Hematopoietic multipotent progenitor cell (in vitro differentiated cells): Measurements from ENCODE around the gene PRKN. TPM values are rescaled to one million over a fixed set of nuclear protein-coding genes. Genes with fewer than 3 reads are reported as not detected.

Experiments used
- DNase-seq, 3 donors: peaks; one replicate each; pipeline ENCODE4 v3.0.0-alpha.2; 2011 to 2015; ENCODE audit warnings: low read depth in 2 of 3, low spot score in 2 of 3
- total RNA-seq: library from RNA; depleted of rRNA; stranded (reverse); fragments of >200 nt; gene quantifications from one replicate; pipeline ENCODE4 v1.2.3, GENCODE V29; 2012

PRKN gene
- total RNA-seq, 1 donor, result 7.0 TPM

DNA sequence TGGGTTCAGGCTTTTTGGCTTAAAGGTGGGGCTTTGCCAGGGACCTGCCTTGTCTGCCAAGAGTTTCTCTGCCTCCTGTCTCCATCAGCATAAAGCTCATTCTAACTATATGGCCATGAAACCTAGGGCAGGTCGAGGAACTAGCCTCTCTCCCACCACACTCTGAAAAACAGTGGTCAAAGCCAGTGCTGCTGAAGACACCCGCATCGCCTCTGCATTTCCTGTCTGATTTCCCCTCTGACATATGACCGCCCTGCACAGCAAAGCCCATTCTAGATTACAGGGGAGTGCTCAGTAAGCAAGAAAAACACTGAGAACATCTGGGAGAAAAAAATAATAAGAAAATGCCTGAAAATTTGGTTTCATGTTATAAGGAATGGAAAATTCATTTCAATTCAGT is 573.6 kb downstream of the PRKN start:
- no peak for DNase-seq

DNA sequence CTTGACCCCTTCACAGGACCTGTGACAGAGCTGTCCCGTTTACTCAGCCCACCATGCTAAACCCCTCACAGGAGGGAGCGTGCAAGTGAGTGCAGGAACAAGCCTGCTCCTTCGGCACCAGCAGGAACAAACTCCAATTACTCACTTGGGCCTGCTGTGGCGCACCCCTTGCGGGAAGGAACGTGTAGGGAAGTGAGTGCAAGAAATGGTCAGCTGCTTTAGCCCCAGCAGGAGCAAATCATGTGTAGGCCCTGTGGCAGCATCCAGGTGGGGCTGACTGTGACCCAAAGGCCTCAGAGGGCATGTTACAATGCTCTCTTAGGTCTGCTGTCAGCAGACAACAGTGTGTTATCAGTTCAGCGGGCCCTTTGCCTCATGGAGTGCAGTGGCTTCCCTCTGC is 574.4 kb downstream of the PRKN start:
- no peak for DNase-seq

DNA sequence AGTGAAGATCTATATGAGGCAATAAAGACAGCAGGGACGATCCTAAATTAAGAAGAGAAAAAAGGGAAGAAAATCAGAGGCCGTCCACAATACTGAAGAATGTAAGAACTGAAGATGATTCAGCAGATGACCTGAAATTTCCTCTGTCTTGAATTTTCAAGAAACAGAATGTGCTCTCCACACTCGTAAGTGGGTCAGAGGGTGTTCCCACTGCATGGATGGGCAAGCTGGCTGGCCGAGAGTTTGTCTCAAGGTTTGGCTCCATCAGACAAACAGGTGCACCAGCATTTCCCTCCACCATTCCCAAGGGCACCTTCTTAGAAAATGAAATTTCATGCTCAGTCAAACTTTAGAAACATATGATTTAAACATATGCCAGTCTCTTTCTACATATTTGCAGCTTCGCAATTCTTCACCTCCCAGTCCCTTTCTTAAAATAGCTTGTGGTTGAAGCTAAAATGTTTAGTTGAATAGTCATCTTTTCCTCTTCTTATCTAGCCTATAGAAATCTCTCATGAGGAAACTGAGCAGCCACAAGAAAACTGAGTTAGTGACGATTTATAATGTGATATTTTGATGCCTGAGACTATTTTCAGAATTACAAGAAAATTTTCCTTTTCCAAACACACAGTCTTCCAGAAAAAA is 576.4 kb downstream of the PRKN start:
- DNase-seq, result no peak

DNA sequence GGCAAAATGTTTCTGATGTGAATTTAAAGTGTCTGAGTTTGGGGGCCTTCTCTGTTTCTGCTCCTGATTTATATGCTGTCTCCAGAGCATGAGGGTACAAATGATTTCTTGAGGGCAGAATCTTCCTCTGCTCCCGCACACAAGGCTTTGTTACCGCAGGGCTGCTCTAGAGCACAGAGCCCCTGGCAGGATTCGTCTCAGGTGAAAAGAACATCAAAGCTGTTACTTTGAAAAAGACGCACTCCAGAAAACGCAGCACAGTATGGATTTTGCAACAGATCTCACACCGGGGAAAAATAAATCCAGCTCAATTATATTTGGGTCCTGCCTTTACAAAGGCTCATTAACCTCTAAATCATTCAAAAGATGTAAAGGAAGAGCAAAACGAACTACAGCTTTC is 577.3 kb downstream of the PRKN start:
- no peak for DNase-seq

DNA sequence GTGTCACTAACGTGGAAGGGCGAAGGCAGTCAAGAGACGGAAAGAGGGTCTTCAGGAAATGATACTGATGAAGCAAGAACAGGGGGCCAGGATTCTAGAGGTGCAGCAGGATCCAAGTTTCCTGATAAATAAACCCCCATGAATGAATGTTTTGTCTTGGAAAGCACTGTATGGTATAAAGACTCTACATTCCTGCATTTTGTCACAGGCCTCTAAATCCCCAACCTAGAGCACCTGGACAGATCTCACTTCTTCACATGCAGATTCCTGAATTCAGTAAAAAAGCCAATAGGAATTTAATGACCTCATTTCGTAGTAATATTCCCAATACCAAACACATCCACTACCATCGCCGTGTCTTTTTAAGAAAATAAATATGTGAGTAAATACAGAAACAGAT is 577.8 kb downstream of the PRKN start:
- DNase-seq, result no peak

DNA sequence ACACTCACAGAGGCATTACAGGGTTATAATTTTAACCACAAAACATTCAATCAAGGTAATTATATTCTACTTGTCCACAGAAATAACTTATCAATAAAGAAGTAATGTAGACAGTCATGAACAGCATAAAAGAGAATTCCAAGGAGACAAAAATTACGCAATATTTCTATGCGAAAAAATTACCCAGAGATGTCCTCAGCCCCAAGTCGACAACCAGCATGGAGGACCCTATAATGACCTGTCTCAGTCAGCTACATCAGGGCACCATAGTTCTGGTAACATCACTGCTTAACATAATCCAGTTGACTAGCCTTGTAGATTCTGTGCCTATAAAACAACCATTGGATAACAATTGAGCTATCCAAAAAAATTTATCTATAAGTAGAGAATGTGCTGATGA is 579.8 kb downstream of the PRKN start:
- DNase-seq, result no peak

DNA sequence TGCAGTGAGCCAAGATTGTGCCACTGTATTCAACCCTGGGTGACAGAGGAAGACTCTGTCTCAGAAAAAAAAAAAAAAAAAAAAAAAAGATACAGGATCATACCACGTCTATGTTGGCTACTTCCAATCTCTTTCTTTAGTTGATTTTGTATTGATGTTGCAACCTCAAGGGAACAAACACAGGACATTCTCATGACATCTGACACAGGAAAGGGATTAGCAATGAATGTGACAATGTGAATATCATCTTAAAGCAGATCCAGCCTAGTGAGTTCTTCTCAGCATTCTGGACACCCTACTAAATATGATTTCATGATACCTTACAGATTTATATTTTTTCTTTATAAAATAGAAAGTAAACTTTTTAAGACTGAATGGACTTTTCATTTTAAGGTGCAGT is 580.3 kb downstream of the PRKN start:
- DNase-seq, result no peak

DNA sequence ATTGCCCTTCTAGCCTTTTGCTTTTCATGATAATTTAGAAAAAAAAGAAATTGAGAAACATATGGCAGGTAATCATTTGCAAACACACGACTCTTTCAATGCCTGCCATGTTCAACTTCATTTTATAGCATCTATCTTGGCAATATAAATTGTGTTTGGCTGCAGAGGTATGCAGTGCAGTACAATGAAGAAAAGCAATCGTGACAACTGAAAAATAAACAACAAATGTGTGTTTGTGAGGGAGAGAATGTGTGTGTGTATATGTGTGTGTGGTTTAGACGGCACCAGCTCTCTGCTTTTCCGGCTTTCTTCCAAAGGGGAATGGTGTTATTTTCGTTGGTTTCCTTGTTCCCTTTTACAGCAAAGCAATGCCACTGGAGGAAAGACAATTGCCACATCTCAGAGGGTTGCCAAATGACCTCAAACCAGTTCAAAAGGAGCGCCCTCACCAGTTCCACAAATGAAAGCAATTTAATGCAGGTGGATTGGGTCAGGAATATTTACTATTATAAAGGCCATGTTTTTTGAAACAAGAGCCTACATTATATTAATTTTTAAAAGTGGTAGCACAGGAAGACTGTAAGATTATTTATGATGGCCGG is 587.2 kb downstream of the PRKN start:
- no peak for DNase-seq

DNA sequence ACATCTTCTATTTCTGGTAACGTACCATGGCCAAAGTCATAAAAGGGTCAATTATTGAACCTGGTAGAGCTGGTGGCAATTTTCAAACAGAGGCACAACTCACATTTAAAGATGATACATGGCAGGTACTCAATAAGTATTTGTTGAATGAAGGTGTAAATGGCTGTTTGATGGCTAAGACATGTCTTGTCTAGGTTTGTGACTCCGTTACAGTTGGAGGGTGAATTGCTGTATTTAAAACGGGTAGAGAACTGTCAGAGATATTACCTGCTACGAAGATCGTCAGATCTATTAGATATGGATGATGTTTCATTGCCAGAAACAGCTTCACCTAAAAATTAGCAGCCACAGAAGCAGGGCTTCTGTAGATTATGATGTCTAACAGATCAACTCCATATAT is 601.9 kb downstream of the PRKN start:
- no peak for DNase-seq

DNA sequence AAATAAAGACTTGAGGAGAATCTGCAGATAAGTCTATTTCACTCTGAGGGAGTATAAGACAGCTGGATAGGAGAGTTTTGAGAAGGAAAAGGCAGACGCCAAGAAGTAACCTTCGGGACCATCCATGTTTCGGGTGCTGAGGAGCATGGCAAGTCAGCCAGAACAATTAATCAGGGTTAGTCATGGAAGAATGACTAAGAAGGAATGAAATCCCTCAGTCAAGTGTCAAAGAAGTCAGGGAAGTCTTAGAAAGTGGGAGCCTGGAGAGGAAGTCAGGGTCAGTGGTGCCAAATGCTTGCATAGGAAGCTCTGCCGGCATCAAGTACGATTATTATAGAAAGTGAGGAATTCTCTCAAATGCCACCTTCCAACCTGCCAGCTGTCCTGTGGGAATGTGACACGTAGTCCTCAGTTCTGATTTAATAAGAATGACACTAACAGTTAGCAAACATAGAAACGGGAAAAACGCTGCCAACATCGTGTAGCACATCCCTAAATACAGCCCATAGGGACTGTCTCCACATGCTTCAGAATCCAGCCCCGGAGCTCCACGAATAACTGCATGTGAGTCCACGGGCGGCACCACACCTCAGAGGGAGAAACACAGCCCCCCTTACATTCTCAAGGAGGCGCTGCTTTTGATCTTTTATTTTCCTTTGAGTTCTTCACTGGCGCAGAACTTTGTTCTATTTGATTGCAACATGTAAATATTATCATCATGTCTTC is 602.7 kb downstream of the PRKN start:
- no peak for DNase-seq

DNA sequence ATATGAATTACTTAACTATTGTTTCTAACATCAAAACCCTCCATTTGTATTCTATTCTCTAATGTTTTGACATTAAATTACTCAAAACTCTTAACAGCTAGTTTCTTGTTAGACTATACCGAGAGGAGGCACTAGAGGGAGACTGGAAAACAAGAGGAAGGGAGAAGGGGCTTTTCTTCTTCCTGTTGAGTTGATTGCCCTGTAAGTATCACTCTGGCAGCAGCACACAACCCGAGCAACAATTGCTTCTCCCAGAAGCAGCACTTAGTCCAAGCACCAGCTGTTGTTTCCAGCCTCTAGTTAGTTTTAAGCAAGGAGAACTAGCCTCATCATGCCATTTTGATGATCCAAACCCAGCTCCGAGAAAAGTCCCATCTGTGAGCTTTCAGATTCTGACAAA is 603.8 kb downstream of the PRKN start:
- peak in 1 of 3 donors; percentile 10 for DNase-seq

DNA sequence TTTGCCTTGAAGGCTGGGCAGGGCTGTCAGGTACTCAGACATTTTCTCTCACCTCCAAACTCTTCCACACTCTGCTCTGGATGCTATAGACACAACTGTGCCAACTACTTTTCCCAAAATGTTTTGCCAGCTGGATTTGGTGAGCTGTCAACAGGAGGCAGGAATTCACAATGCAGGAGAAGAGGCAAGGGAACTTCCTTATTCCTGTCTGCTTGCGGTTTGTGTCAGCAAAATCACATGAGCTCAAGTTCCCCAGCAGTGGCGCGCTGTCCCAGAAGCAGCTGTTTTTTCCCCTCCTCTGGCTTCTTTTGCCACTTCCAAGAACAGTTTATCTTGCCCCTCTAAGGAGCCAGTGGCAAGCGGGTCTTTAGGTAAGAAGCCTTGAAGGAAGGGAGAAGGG is 608.2 kb downstream of the PRKN start:
- peak in 2 of 3 donors; percentile 26 to 35 for DNase-seq

DNA sequence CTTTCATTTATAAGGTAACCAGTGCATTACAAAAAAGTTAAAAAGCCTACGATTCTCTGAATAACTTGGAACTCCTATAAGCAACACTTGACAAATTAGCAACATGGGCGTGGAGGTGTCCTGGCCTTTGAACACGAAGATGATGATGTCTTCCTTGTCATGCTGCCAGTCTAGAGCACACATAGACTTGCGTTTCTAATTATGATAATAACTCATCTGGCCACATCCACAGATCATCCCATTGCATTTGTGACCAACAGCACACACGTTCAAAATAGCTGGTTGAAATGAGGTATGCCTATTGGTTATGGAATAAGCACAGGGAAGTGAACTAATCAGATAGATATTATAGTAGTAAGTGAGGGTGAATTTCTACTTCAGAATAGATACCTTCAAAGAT is 608.9 kb downstream of the PRKN start:
- DNase-seq, result no peak

DNA sequence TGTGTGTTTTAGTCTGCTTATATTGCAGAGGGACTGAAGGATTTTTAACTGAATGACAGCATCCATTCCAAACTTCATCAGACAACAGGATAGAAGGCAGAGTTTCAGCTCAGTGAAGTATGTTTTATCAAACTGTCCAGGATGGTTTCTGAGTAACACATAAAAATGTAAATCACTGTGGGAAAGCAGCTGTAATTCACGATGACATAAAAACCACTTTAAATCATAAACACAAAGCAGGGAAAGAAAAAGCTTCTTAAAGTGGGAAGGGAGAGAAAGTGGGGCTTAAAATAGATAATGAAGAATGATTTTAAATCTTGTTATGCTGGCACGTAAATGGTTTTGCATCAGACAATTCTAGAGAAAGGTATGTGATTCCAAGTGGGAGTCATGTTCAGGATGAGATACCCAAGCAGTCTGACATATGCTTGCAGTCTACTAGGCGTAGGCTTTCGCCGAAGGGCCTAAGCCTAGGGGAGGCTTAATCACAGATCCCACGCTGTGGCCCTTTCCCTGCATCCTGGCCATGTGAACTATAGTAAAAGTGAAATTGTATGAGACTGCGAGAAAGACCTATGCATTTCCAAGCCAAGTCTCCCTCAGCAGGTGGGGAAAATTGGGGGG is 610.6 kb downstream of the PRKN start:
- no peak for DNase-seq

DNA sequence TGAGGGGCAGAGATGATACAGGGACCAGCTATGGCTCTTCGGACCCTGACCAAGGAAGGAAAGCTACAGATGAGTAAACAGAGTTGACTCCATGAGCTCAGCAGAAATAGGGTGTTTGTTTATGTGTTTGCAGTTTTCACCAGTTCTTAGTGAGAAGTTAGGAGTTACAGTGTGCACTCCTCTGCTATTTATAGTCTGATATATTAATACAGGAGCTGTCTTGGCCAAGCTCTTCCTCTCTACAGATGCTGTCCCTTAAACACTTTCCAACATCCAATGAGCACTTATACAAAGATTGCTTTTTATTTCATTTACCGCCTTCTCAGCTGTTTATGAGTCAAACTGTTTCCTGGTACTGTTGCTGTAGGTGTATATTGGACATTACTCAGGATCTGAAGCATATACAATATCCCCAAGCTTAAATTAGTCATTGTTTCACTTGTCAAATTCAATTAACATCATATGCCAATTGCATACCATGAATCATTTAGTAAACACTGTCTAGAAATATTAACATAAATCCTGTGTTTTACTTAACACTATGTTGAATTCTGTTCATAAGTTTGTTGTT is 618.0 kb downstream of the PRKN start:
- no peak for DNase-seq

DNA sequence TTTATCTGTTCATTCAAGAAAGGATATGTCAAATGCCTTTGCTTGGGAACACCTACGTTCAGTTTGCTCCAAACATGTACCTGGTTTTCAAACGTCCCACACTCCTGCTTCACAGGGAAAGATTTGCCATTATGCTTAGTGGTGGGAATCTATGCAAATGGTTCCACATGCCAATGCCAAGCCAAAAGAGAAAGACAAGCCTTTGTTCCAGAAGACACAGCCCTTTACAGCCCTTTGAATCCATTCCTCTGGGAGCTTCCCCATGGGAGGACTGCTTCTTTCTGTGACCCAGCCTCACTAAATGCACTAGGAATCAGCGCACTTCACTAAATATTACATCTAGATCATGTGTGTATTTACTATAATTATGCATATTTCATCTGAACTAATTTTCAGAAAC is 619.5 kb downstream of the PRKN start:
- no peak for DNase-seq

DNA sequence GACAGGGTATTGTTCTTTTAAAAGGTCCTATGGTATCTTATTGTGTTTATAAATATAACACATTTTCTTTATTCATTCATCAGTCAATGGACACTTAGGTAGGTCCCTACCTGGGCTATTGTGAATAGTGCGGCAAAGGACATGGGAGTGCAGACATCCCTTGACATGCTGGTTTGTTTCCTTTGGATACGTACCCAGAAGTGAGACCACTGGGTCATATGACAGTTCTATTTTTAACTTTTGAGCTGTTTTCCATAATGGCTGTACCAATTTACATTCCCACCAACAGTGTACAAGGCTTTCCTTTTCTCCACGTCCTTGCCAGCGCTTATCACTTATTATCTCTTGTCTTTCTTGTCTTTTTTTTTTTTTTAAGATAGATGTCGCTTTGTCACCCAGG is 627.5 kb downstream of the PRKN start:
- DNase-seq, result no peak

DNA sequence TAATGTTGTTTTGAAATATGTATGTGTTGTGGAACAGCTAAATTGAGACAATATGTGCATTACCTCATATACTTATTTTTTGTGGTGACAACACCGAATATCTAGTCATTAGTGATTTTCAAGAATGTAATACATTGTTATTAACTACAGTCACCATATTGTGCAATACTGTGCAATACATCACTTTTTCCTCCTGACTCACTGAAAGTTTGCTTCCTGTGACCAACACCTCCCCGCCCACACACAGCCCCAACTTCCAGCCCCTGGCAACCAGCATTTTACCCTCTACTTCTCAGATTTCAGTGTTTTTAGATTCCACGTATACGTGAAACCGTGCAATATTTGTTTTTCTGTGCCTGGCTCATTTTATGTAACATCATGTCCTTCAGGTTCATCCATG is 627.9 kb downstream of the PRKN start:
- no peak for DNase-seq

DNA sequence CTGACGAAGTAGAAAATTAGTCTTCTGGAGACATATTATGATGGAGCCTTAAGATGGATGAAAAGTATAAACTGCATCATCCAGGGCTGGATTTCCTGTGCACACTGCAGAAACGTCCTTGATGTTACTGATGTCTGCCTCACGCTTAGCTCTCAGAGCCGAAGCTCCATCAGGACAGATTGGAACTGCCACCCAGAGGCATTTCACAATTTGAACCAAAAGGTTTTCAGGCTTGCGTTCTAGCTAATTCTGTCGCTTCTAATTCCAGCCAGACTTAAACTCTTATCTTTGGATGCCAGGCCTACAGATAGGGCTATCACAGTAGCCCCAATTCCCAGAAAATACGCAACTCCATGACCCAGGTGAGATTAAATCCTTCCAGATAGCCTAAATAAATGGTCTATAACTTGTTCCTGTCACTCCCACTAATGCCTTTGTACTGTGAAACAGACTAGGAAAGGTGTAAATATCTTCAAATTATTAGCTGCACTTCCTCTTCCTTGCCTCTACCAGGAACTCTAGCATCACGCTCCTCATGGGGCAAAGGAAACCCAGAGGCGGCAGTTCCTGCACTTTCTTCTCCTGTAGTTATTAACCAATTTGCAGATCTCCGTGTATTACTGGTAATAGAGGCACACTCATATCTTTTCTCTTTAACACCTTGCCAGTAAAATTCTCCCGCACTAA is 634.6 kb downstream of the PRKN start:
- DNase-seq, result no peak

DNA sequence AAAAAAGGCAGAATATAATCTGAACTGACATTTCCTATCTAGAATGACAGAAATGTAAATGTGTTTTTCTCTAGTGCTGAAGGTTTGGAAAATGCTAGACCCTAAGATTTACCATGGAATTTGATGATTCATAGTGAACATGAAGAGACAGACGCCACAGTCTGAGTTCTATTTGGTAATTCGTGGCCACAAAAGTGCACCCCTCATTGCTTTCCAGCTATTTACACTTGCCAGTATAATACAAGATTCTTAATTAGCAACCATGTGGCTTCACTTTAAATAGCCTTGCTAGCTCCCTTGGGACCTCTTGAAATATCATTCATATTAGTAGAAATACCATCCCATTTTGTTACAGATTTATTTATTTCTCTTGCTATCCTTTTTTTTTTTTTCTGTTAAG is 636.8 kb downstream of the PRKN start:
- no peak for DNase-seq

DNA sequence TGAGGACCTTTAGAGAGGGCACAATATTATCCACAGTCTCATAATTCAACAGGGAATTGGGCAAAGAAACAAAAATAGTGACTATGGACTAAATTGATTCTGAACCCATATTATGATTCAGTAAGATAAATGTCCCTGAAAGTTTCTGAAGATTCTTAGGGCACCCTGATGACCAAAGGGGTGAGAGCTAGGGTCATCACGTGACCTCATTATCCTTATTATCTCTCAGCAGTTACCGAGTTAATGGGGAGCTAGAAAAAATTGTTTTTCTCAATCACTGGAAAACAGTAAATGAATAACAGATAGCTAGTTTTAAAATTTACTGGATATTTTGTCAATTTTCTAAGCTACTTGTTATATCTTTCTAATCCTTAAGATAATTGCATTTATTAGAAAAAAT is 639.5 kb downstream of the PRKN start:
- DNase-seq, result no peak
